ENCODE data around the gene MAP4K2. TPM values are rescaled to one million over a fixed set of nuclear protein-coding genes. Genes with fewer than 3 reads are reported as not detected.

The MAP4K2 gene
- total and polyA plus RNA-seq, 2 of the 8 experiments (the other 6 are each of a cell fraction or from before 2014, with no cell fraction given): 20.1 to 20.7 TPM

- FAIRE-seq (no peak), DNase-seq (ENCODE audit: low read depth in 1 of 2, low spot score in 2 of 2) (no peak)
- Histone ChIP-seq H2BK120ac (replicated peaks; ENCODE audit: low read depth, low read length) (no peak overlapping the region), H3K27me3 (replicated peaks in 1 of 4; ENCODE audit: control insufficient read depth in 3 of 4, extremely low read depth in 1 of 4, insufficient read depth in 3 of 4, low read length in 3 of 4) (no peaks in the 10 kb centered on the region), H3K23ac (ENCODE audit: insufficient read length) (no peak overlapping the region), H2BK15ac (ENCODE audit: low read length) (peak overlapping the region; percentile 65), H4K20me1 (replicated peaks in 1 of 2; ENCODE audit: control insufficient read depth in 1 of 2, insufficient read depth in 2 of 2, low read length in 2 of 2) (peaks cover 0 to 1% of the 10 kb centered on the region in 2 experiments), H2BK12ac (ENCODE audit: low read depth, low read length) (peak overlapping the region; percentile 56; the same call in 1 of the 2 replicates), H4K5ac (ENCODE audit: insufficient read length, low read depth, low read length) (no peak overlapping the region), H3K27ac (ENCODE audit: low read depth, low read length) (no peak overlapping the region), H3K56ac (replicated peaks; ENCODE audit: insufficient read length, low read depth, low read length) (no peak overlapping the region), H3K36me3 (ENCODE audit: control insufficient read depth in 2 of 4, insufficient read depth in 4 of 4, low read length in 3 of 4) (no peaks in the 10 kb centered on the region), H3K14ac (ENCODE audit: insufficient read length) (no peak overlapping the region), H3K4me1 (replicated peaks in 1 of 4; ENCODE audit: control insufficient read depth in 3 of 4, insufficient read depth in 4 of 4, low read length in 3 of 4) (peaks cover 12 to 52% (median 37%) of the 10 kb centered on the region in 4 experiments), H3K79me2 (ENCODE audit: control insufficient read depth in 1 of 2, insufficient read depth in 2 of 2, low read length in 2 of 2) (no peaks in the 10 kb centered on the region), H3K4me3 (ENCODE audit: extremely low read depth in 1 of 4, insufficient read depth in 2 of 4, low read depth in 3 of 4, low read length in 4 of 4) (no peak overlapping the region), H2AK5ac (ENCODE audit: low read depth, low read length) (peak overlapping the region; percentile 29; the same call in 1 of the 2 replicates), H4K91ac (replicated peaks; ENCODE audit: insufficient read length, low read length) (peak overlapping the region; percentile 77), H3K4me2 (ENCODE audit: insufficient read depth in 1 of 2, low read depth in 2 of 2, low read length in 2 of 2) (peak overlapping the region; percentile 32 to 57; a peak in 1 of 4 replicates), H3K9me3 (ENCODE audit: insufficient read depth in 2 of 2, low read depth in 1 of 2, low read length in 1 of 2) (no peaks in the 10 kb centered on the region), H3K18ac (ENCODE audit: extremely low read depth, low read length) (peak overlapping the region; percentile 34; the same call in 1 of the 2 replicates), H3K79me1 (ENCODE audit: low read depth, low read length) (no peaks in the 10 kb centered on the region), H2BK5ac (ENCODE audit: low read depth, low read length) (peak overlapping the region; percentile 17; the same call in 1 of the 2 replicates), H3K9ac (replicated peaks in 1 of 4; ENCODE audit: extremely low read depth in 1 of 4, low read depth in 3 of 4, low read length in 3 of 4) (no peak overlapping the region), H2BK20ac (ENCODE audit: low read length) (0 out of 2 replicates have a peak overlapping the region, but pooled peaks have one; percentile 53), H3K4ac (replicated peaks; ENCODE audit: insufficient read length, low read depth, low read length) (no peak overlapping the region), H4K8ac (ENCODE audit: extremely low read depth, insufficient read depth, low read length) (peak overlapping the region; percentile 19; the same call in 1 of the 2 replicates), H2AFZ (ENCODE audit: low read length) (no peak overlapping the region), H3K23me2 (ENCODE audit: low read depth, low read length) (no peaks in the 10 kb centered on the region)
- TF ChIP-seq HDAC2 (IDR thresholded peaks at IDR 0.05; ENCODE audit: borderline replicate concordance in 1 of 2, low read depth in 2 of 2, low read length in 2 of 2): no peak
- TF ChIP-seq SIN3A (conservative IDR thresholded peaks at IDR 0.05 in 1 of 2, IDR thresholded peaks at IDR 0.05 in 1 of 2; ENCODE audit: low read depth in 1 of 2, low read length in 2 of 2): no peak
- TF ChIP-seq CEBPB (IDR thresholded peaks at IDR 0.05; ENCODE audit: low read depth, low read length): no peak
- no peak for TF ChIP-seq BRCA1 (IDR thresholded peaks at IDR 0.05; ENCODE audit: low read depth, low read length)
- 86% methylated on average over 14 of the region's 15 CpGs; no CpG with 5 or more reads in 1 of the 2 experiments for WGBS, 2 experiments (ENCODE audit: extremely low coverage in 1 of 2, insufficient coverage in 1 of 2, insufficient read length in 1 of 2, insufficient replicate concordance in 2 of 2, low coverage in 1 of 2, low lambda C conversion rate in 2 of 2, missing lambda C conversion rate in 1 of 2)
- CTCF ChIA-PET (ENCODE audit: partially characterized antibody): interaction anchor here (0.9 to 23.6 kb wide), 5 partner anchors 13 to 33 kb away, joined by 3 to 376 read pairs (median 3); partner anchors contain the start of genes RASGRP2 and SF1
- POLR2A ChIA-PET (ENCODE audit: partially characterized antibody): interaction anchor here (29.2 to 42.9 kb wide), 2 partner anchors 7 to 9 kb away, joined by 1087 read pairs; partner anchors contain the start of genes PYGM, RASGRP2 and SF1
These were observed 44.5 kb downstream of the MAP4K2 start for GRCh38 chr11:64758330-64759079.

Measured in H1 (cell line).